ENCODE measurements around the gene HSF2. TPM values are rescaled to one million over a fixed set of nuclear protein-coding genes. Genes with fewer than 3 reads are reported as not detected.

Gene HSF2
- total RNA-seq, 1 experiment from 2014 or later: 10.6 TPM

DNA sequence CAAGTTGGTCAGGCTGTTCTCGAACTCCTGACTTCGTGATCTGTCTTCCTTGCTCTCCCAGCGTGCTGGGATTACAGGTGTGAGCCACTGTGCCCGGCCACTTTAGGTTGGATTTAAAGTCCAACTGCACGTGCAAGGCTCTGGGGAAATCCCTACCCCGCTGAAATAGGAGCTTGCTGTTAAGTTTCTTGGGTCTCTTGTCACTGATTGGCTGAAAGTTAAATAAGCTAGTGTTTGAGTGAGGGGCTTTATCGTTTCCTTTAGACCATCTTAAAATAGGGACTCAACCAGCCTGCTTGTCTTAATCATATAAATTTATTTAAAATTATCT, 83.3 kb downstream of the HSF2 start:
- TF ChIP-seq NFYB (CRISPR knock-in tag; conservative IDR thresholded peaks at IDR 0.05; ENCODE audit: low read depth) (0 out of 2 replicates have a peak, but pooled peaks have one; percentile 9), ZNF138 (CRISPR knock-in tag; conservative IDR thresholded peaks at IDR 0.05) (no peak), MXD4 (CRISPR knock-in tag; IDR thresholded peaks at IDR 0.05; ENCODE audit: borderline replicate concordance) (no peak), CTCF (IDR thresholded peaks at IDR 0.05) (no peak), CREM (CRISPR knock-in tag; IDR thresholded peaks at IDR 0.05) (no peak), NR2C2 (CRISPR knock-in tag; IDR thresholded peaks at IDR 0.05) (no peak)
- TF ChIP-seq, protein P1, sequence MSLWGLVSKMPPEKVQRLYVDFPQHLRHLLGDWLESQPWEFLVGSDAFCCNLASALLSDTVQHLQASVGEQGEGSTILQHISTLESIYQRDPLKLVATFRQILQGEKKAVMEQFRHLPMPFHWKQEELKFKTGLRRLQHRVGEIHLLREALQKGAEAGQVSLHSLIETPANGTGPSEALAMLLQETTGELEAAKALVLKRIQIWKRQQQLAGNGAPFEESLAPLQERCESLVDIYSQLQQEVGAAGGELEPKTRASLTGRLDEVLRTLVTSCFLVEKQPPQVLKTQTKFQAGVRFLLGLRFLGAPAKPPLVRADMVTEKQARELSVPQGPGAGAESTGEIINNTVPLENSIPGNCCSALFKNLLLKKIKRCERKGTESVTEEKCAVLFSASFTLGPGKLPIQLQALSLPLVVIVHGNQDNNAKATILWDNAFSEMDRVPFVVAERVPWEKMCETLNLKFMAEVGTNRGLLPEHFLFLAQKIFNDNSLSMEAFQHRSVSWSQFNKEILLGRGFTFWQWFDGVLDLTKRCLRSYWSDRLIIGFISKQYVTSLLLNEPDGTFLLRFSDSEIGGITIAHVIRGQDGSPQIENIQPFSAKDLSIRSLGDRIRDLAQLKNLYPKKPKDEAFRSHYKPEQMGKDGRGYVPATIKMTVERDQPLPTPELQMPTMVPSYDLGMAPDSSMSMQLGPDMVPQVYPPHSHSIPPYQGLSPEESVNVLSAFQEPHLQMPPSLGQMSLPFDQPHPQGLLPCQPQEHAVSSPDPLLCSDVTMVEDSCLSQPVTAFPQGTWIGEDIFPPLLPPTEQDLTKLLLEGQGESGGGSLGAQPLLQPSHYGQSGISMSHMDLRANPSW (CRISPR knock-in tag; conservative IDR thresholded peaks at IDR 0.05; ENCODE audit: low read depth): no peak
- H3K4me3 Mint-ChIP-seq: peak overlapping the region; percentile 80
- DNase-seq (ENCODE audit: low spot score) (no peak), ATAC-seq (peak; percentile 28; the same call in 1 of the 2 replicates)
- ChIA-PET POLR2A (interaction anchor here (0.7 to 1.3 kb wide), 3 partner anchors 48 to 1047 kb away, joined by 4 to 5 read pairs (median 4); partner anchors contain the start of gene HSF2), CTCF (interaction anchor here (1.3 to 1.5 kb wide), 3 partner anchors 9 to 244 kb away, joined by 4 to 16 read pairs (median 8); no protein-coding TSS in a partner anchor)
- no peak overlapping the region for H3K27ac Mint-ChIP-seq
- no peaks in the 10 kb centered on the region for H3K36me3 Mint-ChIP-seq
- H3K9me3 Mint-ChIP-seq: no peaks in the 10 kb centered on the region
- peaks cover 23% of the 10 kb centered on the region for H3K4me1 Mint-ChIP-seq
- H3K27me3 Mint-ChIP-seq (ENCODE audit: low read depth): no peaks in the 10 kb centered on the region

Other genes with a start within 250 kb of the HSF2 start
- gene SERINC1, start 72.2 kb downstream of the HSF2 start, total RNA-seq (2021): 31.3 to 35.3 TPM (median 34.1 TPM) in 3 replicates
- 24.6 to 26.4 TPM (median 25.7 TPM) in 3 replicates for gene PKIB, start 210.8 kb downstream of the HSF2 start, total RNA-seq (2021)